Parathyroid adenoma (tissue), 2 donors: ENCODE measurements around the gene TMEM106A.
"Not testable (repeated sequence)": the region's sequence is repeated elsewhere in the genome, so short reads cannot be mapped to it uniquely, and the experiment has no call there.

ENCODE experiments used
- H2AFZ ChIP-seq: fragments of 300-600 bp; sonication (generic); one replicate; pipeline ENCODE4 v1.7.0; 2017; ENCODE audit warnings: antibody characterized with exemption, mild to moderate bottlenecking
- H3K27ac ChIP-seq: fragments of 300-600 bp; sonication (generic); one replicate; pipeline ENCODE4 v1.7.0; 2017
- H3K27me3 ChIP-seq: fragments of 300-600 bp; sonication (generic); one replicate; pipeline ENCODE4 v1.7.0; 2017; ENCODE audit warnings: low read length; ENCODE audit not compliant: control insufficient read depth, insufficient read depth
- H3K36me3 ChIP-seq: fragments of 300-600 bp; sonication (generic); one replicate; pipeline ENCODE4 v1.7.0; 2017; ENCODE audit warnings: low read length; ENCODE audit not compliant: control insufficient read depth, insufficient read depth
- H3K4me1 ChIP-seq: fragments of 300-600 bp; sonication (generic); one replicate; pipeline ENCODE4 v1.7.0; 2017; ENCODE audit warnings: control low read depth
- H3K4me2 ChIP-seq: fragments of 300-600 bp; sonication (generic); one replicate; pipeline ENCODE4 v1.7.0; 2017; ENCODE audit warnings: low read length
- H3K4me3 ChIP-seq: fragments of 300-600 bp; sonication (generic); one replicate; pipeline ENCODE4 v1.7.0; 2017; ENCODE audit warnings: low read depth, low read length
- H3K79me2 ChIP-seq: fragments of 300-600 bp; sonication (generic); one replicate; pipeline ENCODE4 v1.7.0; 2017; ENCODE audit warnings: control low read depth
- H3K9ac ChIP-seq: fragments of 300-600 bp; sonication (generic); one replicate; pipeline ENCODE4 v1.7.0; 2017; ENCODE audit warnings: mild to moderate bottlenecking
- H3K9me3 ChIP-seq: fragments of 300-600 bp; sonication (generic); one replicate; pipeline ENCODE4 v1.7.0; 2017; ENCODE audit warnings: low read length; ENCODE audit not compliant: control insufficient read depth
- donor health status: primary hyperparathyroidism.

TMEM106A gene

DNA sequence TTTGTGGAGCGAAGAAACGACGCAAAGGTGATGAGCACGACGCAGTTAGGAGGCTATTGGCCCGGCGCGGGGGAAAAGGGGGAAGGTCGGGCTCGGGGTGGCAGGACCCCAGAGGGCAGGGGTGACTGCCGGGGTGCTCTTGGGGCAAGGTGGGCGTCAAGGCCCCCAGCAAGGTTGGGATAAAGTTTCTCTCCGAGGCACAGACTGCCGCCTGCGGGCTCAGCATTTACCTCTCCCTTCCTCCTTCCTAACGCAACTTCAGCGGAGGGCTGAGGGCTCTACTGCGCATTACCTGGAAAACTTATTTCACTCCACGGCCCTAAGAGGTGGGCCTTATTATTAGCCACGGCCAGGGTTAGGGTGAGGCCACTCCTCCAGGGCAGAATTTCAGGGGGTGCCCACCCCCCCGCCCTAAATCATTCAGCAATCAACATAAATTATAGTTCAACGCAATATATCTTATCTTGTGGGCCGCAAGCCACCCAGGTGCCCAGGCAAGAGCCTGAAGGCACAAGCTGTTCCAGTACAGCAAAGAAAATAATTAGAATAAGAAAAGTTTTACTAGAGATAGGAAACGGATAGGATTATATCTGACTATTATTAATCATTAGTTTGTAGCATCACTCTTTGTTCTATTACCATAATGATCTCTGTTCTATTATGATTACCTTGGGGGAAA, 20.5 kb downstream of the TMEM106A start:
- not testable (repeated sequence) for H2AFZ ChIP-seq, H3K9ac ChIP-seq, H3K4me1 ChIP-seq, H3K79me2 ChIP-seq, H3K27ac ChIP-seq, H3K36me3 ChIP-seq, H3K27me3 ChIP-seq, H3K9me3 ChIP-seq, H3K4me2 ChIP-seq, H3K4me3 ChIP-seq

DNA sequence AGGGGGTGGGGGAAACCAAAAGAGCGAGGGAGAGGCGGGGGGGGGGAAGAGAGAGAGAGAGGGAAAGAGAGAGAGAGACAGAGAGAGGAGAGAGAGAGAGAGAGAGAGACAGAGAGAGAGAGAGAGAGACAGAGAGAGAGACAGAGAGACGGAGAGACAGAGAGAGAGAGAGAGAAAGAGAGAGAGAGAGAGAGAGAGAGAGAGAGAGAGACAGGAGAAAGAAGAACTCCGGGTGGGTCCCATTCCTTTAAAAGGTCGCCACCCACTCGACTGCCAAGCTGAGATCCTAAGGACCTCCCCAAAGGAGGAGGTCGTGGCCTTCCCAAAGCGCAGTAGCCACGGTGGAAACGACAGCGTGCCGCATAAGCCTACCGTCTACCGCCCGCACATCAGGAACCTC, 21.6 kb downstream of the TMEM106A start:
- not testable (repeated sequence) for H2AFZ ChIP-seq, H3K4me3 ChIP-seq, H3K36me3 ChIP-seq, H3K9me3 ChIP-seq, H3K4me1 ChIP-seq, H3K79me2 ChIP-seq, H3K4me2 ChIP-seq, H3K27ac ChIP-seq, H3K27me3 ChIP-seq, H3K9ac ChIP-seq

DNA sequence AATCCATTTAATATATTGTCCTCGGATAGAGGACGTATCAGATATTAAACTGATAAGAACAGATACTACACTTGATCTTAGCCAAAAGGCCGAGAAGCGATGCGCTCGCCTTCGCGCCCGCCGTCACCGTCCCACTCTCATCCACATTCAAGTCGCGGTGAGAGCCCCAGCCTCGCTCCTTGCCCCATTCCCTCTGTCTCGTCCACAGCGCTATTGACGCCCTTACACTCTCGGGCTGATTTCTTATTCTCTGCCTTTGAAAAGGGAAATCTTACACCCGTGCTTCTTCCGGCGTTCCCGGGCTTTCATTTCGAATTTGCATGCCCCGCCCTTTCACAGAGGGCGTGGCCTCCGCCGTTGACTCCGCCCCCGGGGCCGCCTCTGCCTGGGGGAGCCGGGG, 22.2 kb downstream of the TMEM106A start, which contains the start of gene RNU2-1:
RNU2-1 (minus strand) TSS at position 101 of the 400 bp plus-strand sequence.
- H3K4me2 ChIP-seq, H3K36me3 ChIP-seq, H3K4me3 ChIP-seq, H3K9me3 ChIP-seq, H3K27me3 ChIP-seq, H3K9ac ChIP-seq, H3K79me2 ChIP-seq, H2AFZ ChIP-seq, H3K4me1 ChIP-seq, H3K27ac ChIP-seq: not testable (repeated sequence)

- H3K9ac ChIP-seq, H3K4me1 ChIP-seq, H3K36me3 ChIP-seq, H3K27ac ChIP-seq, H3K4me2 ChIP-seq, H2AFZ ChIP-seq, H3K79me2 ChIP-seq, H3K4me3 ChIP-seq, H3K9me3 ChIP-seq, H3K27me3 ChIP-seq: not testable (repeated sequence)
These were observed 27.9 kb downstream of the TMEM106A start for GRCh38 chr17:43239597-43239996.

DNA sequence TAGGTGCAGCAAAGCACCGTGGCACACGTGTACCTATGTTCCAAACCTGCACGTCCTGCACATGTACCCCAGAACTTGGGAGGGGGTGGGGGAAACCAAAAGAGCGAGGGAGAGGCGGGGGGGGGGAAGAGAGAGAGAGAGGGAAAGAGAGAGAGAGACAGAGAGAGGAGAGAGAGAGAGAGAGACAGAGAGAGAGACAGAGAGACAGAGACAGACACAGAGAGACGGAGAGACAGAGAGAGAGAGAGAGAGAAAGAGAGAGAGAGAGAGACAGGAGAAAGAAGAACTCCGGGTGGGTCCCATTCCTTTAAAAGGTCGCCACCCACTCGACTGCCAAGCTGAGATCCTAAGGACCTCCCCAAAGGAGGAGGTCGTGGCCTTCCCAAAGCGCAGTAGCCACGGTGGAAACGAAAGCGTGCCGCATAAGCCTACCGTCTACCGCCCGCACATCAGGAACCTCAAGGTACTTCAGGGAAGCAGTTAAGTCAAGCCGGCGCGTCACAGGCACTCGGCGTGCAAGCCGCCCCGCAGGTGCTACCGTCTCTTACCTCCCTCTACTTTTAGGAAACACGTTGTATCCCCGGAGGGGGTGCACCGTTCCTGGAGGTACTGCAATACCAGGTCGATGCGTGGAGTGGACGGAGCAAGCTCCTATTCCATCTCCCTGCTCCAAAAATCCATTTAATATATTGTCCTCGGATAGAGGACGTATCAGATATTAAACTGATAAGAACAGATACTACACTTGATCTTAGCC, 29.1 kb downstream of the TMEM106A start:
- not testable (repeated sequence) for H3K4me1 ChIP-seq, H3K36me3 ChIP-seq, H3K4me2 ChIP-seq, H3K4me3 ChIP-seq, H3K9me3 ChIP-seq, H3K79me2 ChIP-seq, H3K27me3 ChIP-seq, H3K27ac ChIP-seq, H3K9ac ChIP-seq, H2AFZ ChIP-seq

- not testable (repeated sequence) for H3K36me3 ChIP-seq, H3K27ac ChIP-seq, H3K79me2 ChIP-seq, H3K27me3 ChIP-seq, H3K9ac ChIP-seq, H3K4me2 ChIP-seq, H3K4me1 ChIP-seq, H2AFZ ChIP-seq, H3K9me3 ChIP-seq, H3K4me3 ChIP-seq
These were observed 34.8 kb downstream of the TMEM106A start for GRCh38 chr17:43246456-43246855.
